Endothelial cell (in vitro differentiated cells): ENCODE measurements around the gene DPYD. TPM values are rescaled to one million over a fixed set of nuclear protein-coding genes. Genes with fewer than 3 reads are reported as not detected.

Source experiments
- DNase-seq: peaks from one replicate; pipeline ENCODE4 v3.0.0; 2021; ENCODE audit warnings: low spot score
- H3K27ac Mint-ChIP-seq: one replicate; pipeline ENCODE4 v1.8.0; 2021; ENCODE audit warnings: mixed read lengths, inconsistent platforms; ENCODE audit not compliant: unreplicated experiment
- H3K27me3 Mint-ChIP-seq: one replicate; pipeline ENCODE4 v1.8.0; 2021; ENCODE audit warnings: mild to moderate bottlenecking, moderate library complexity, mixed read lengths, inconsistent platforms; ENCODE audit not compliant: unreplicated experiment
- H3K36me3 Mint-ChIP-seq: one replicate; pipeline ENCODE4 v1.8.0; 2021; ENCODE audit warnings: mild to moderate bottlenecking, low read depth, mixed read lengths, inconsistent platforms; ENCODE audit not compliant: unreplicated experiment
- H3K4me1 Mint-ChIP-seq: one replicate; pipeline ENCODE4 v1.8.0; 2021; ENCODE audit warnings: mild to moderate bottlenecking, mixed read lengths, inconsistent platforms; ENCODE audit not compliant: unreplicated experiment
- H3K4me3 Mint-ChIP-seq: one replicate; pipeline ENCODE4 v1.8.0; 2021; ENCODE audit warnings: mild to moderate bottlenecking, mixed read lengths, inconsistent platforms; ENCODE audit not compliant: unreplicated experiment
- H3K9me3 Mint-ChIP-seq: one replicate; pipeline ENCODE4 v1.8.0; 2021; ENCODE audit warnings: mixed read lengths, inconsistent platforms; ENCODE audit not compliant: unreplicated experiment
- long read RNA-seq: library from polyadenylated mRNA; unstranded; transcript quantifications from one replicate; pipeline ENCODE4 v2.0.0, GENCODE V29; 2020; ENCODE audit not compliant: unreplicated experiment
- total RNA-seq: library from RNA; stranded (reverse); fragmentation: NEBNext Ultra II Directional; extraction: Animal tissue kit (Norgen Biotek cat#: 25700); gene quantifications from one replicate; pipeline ENCODE4 v1.2.1, GENCODE V29; 2021; ENCODE audit not compliant: unreplicated experiment
- TF ChIP-seq, protein P1 (sequence below): fragments of 200-600 bp; sonication (generic); IDR thresholded peaks from one replicate; pipeline ENCODE4 v1.5.0; 2021; ENCODE audit warnings: antibody characterized with exemption; ENCODE audit not compliant: unreplicated experiment

Gene DPYD
- 3.4 TPM for total RNA-seq
- long read RNA-seq, result 0 reads

GRCh38 chr1:97920832-97921571, at the start of gene DPYD:
DPYD (minus strand) TSS chr1:97921034; CDS start chr1:97920922, 112 bp downstream.
- peak; percentile 87 for DNase-seq
- no peaks in the 10 kb centered on the region for H3K27me3 Mint-ChIP-seq
- no peaks in the 10 kb centered on the region for H3K9me3 Mint-ChIP-seq
- TF ChIP-seq, protein P1, sequence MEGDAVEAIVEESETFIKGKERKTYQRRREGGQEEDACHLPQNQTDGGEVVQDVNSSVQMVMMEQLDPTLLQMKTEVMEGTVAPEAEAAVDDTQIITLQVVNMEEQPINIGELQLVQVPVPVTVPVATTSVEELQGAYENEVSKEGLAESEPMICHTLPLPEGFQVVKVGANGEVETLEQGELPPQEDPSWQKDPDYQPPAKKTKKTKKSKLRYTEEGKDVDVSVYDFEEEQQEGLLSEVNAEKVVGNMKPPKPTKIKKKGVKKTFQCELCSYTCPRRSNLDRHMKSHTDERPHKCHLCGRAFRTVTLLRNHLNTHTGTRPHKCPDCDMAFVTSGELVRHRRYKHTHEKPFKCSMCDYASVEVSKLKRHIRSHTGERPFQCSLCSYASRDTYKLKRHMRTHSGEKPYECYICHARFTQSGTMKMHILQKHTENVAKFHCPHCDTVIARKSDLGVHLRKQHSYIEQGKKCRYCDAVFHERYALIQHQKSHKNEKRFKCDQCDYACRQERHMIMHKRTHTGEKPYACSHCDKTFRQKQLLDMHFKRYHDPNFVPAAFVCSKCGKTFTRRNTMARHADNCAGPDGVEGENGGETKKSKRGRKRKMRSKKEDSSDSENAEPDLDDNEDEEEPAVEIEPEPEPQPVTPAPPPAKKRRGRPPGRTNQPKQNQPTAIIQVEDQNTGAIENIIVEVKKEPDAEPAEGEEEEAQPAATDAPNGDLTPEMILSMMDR, result no peak
- H3K36me3 Mint-ChIP-seq, result no peaks in the 10 kb centered on the region
- peaks cover 9% of the 10 kb centered on the region for H3K4me1 Mint-ChIP-seq
- H3K27ac Mint-ChIP-seq, result peak within 1 kb of the TSS; percentile 54
- peak within 1 kb of the TSS; percentile 93 for H3K4me3 Mint-ChIP-seq

GRCh38 chr1:97960470-97960869, 39.6 kb upstream of the DPYD start:
- H3K4me3 Mint-ChIP-seq, result no peak overlapping the region
- H3K9me3 Mint-ChIP-seq, result no peaks in the 10 kb centered on the region
- H3K4me1 Mint-ChIP-seq, result peaks cover 3% of the 10 kb centered on the region
- DNase-seq, result no peak
- H3K27ac Mint-ChIP-seq, result no peak overlapping the region
- no peaks in the 10 kb centered on the region for H3K36me3 Mint-ChIP-seq
- H3K27me3 Mint-ChIP-seq, result no peaks in the 10 kb centered on the region
- TF ChIP-seq, protein P1, result no peak

DNA sequence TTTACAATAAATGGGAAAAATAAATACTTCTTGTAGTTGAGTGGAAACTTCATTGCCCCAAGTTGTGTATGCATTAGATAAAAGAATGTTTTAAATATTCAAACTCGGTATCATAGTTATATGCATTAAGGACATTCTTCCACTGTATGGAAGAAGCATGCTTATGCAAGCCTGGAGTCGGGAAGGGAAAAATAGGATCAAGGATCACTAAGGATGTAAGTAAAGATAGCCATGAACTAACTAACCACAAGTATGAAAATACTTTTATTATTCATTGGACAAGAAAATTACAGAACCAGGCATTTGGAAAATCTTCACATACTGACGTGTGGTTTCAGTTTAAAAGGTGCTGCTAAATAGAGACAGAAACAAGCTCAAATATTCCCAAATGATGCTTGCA, 26.9 kb upstream of the DPYD start:
- TF ChIP-seq, protein P1, result no peak
- no peak overlapping the region for H3K27ac Mint-ChIP-seq
- no peaks in the 10 kb centered on the region for H3K27me3 Mint-ChIP-seq
- no peaks in the 10 kb centered on the region for H3K9me3 Mint-ChIP-seq
- no peak overlapping the region for H3K4me3 Mint-ChIP-seq
- H3K36me3 Mint-ChIP-seq, result no peaks in the 10 kb centered on the region
- DNase-seq, result no peak
- peaks cover 3% of the 10 kb centered on the region for H3K4me1 Mint-ChIP-seq

GRCh38 chr1:97943354-97943753, 22.5 kb upstream of the DPYD start:
- DNase-seq, result no peak
- TF ChIP-seq, protein P1, result no peak
- Mint-ChIP-seq H3K4me3 (no peak overlapping the region), H3K27me3 (no peaks in the 10 kb centered on the region), H3K9me3 (no peaks in the 10 kb centered on the region), H3K4me1 (peaks cover 6% of the 10 kb centered on the region), H3K27ac (no peak overlapping the region), H3K36me3 (no peaks in the 10 kb centered on the region)
